ENCODE results near the gene CASZ1.

The CASZ1 gene

GRCh38 chr1:10592373-10592772 lies 204.1 kb downstream of the CASZ1 start:
- DNase-seq, result no peak

DNA sequence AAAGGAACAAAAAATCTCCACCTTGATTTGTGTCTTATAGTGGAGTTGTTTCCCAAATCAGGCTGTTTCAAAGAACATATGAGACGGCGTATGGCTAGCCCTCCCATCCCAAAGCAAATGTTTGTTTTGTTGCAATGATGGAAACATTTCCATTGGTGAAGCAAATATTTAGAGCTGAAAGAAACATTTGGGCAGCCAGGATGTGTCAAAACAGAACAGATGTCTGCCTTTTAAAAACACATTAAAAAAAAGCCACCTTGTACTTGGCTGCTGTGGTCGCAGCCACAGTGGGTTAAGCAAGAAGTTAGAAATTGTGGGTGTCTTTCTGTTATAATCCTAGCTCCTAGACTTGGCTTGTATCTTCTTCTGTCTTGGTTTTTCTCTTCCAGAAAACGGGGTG lies 205.4 kb downstream of the CASZ1 start:
- no peak for DNase-seq

- DNase-seq, result no peak
Observed at GRCh38 chr1:10589074-10589473, 207.4 kb downstream of the CASZ1 start.

- no peak for DNase-seq
Observed at GRCh38 chr1:10588640-10589039, 207.8 kb downstream of the CASZ1 start.

All from T-helper 1 cell (primary cell).